AG04449 (cell line): ENCODE data around the gene NELL1.

Experiments
- CTCF ChIA-PET: fragments of 350-600 bp; formaldehyde crosslinking; extraction: SDS; loops from one replicate; lab custom pipeline; 2021; ENCODE audit warnings: antibody characterized with exemption; lab: Yijun Ruan, JAX
- POLR2A ChIA-PET: fragments of 400-600, 350-600 bp; formaldehyde crosslinking; extraction: SDS; loops from one replicate; lab custom pipeline; 2020; ENCODE audit warnings: antibody characterized with exemption, inconsistent platforms; lab: Yijun Ruan, JAX
- DNase-seq: peaks from one replicate; pipeline ENCODE4 v3.0.0-alpha.2; 2010; ENCODE audit warnings: low read depth, low spot score
- H3K4me3 ChIP-seq: 2 replicates; pipeline ENCODE4 v1.5.1; 2011; ENCODE audit warnings: low read depth, mild to moderate bottlenecking, control low read depth, low read length
- CTCF ChIP-seq: IDR thresholded peaks from one replicate; pipeline ENCODE4 v1.5.1; 2011; ENCODE audit warnings: mild to moderate bottlenecking, moderate library complexity, low read length, control low read depth, inconsistent platforms; ENCODE audit not compliant: insufficient read depth; ENCODE audit errors: missing control alignments

The NELL1 gene

GRCh38 chr11:21414953-21415352 lies 745.6 kb downstream of the NELL1 start:
- ChIA-PET POLR2A (no interaction called here), CTCF (no interaction called here)
- DNase-seq = no peak
- no peak overlapping the region for H3K4me3 ChIP-seq
- no peak for TF ChIP-seq CTCF

GRCh38 chr11:21415606-21416005 lies 746.2 kb downstream of the NELL1 start:
- no peak for DNase-seq
- CTCF ChIA-PET = no interaction called here
- no peak for TF ChIP-seq CTCF
- POLR2A ChIA-PET = no interaction called here
- no peak overlapping the region for H3K4me3 ChIP-seq

GRCh38 chr11:21421711-21422329 lies 752.4 kb downstream of the NELL1 start:
- CTCF ChIA-PET = no interaction called here
- no peak overlapping the region for H3K4me3 ChIP-seq
- DNase-seq = no peak
- POLR2A ChIA-PET = no interaction called here
- no peak for TF ChIP-seq CTCF

- DNase-seq = no peak
- no peak for TF ChIP-seq CTCF
- no peak overlapping the region for H3K4me3 ChIP-seq
- ChIA-PET POLR2A (no interaction called here), CTCF (no interaction called here)
These were observed 757.5 kb downstream of the NELL1 start for GRCh38 chr11:21426931-21427330.

GRCh38 chr11:21427726-21428125 lies 758.3 kb downstream of the NELL1 start:
- DNase-seq = no peak
- ChIA-PET POLR2A (no interaction called here), CTCF (no interaction called here)
- H3K4me3 ChIP-seq = no peak overlapping the region
- no peak for TF ChIP-seq CTCF

- no peak for TF ChIP-seq CTCF
- CTCF ChIA-PET = no interaction called here
- POLR2A ChIA-PET = no interaction called here
- no peak overlapping the region for H3K4me3 ChIP-seq
- DNase-seq = no peak
These were observed 759.4 kb downstream of the NELL1 start for GRCh38 chr11:21428796-21429195.
